Measurements from ENCODE around the gene CCKAR. TPM values are rescaled to one million over a fixed set of nuclear protein-coding genes. Genes with fewer than 3 reads are reported as not detected.

Gene CCKAR
- total RNA-seq, result not detected in 2 replicates

GRCh38 chr4:26490111-26490959, at the start of gene CCKAR:
CCKAR (minus strand) TSS chr4:26490484; CDS start chr4:26490267, 217 bp downstream.

Other genes starting within 250 kb of the CCKAR start
- 12.2 and 16.6 TPM in 2 replicates for gene RBPJ, start 169.5 kb downstream of the CCKAR start, total RNA-seq
- gene TBC1D19, start 93.6 kb upstream of the CCKAR start, total RNA-seq, result 10.1 and 10.4 TPM in 2 replicates